Stimulated activated CD4-positive, alpha-beta T cell treated with anti-CD3 and anti-CD28 coated beads, Interleukin-12 subunit alpha, Interleukin-12 subunit beta, amount 100 ng/mL, for 48 hours (primary cell): ENCODE data around the gene SELENOF.
"Not testable (repeated sequence)": the region's sequence is repeated elsewhere in the genome, so short reads cannot be mapped to it uniquely, and the experiment has no call there.

Experiments used
- DNase-seq, 3 donors: peaks; one replicate each; pipeline ENCODE4 v3.0.0-alpha.2; 2020; ENCODE audit warnings: low read depth in 2 of 3, low spot score in 1 of 3

SELENOF gene

DNA sequence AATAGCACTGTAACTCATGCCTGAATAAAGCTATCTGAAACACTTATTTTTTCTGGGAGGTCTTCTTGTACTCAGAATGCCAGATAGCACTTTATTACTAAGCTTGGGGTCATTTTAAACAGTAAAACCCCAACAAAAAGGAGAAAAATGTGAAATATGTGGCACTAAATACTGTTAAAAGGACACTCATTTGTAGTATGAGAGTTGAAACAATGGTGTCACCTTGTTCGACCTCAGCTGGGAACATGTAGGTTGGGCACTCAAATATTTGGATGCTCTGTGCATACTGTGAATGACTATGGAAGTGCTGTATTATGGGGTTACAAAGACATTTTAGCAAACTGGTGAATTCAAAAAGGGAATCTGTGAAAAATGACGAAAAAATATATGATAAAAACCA is 53.9 kb downstream of the SELENOF start:
- no peak for DNase-seq

DNA sequence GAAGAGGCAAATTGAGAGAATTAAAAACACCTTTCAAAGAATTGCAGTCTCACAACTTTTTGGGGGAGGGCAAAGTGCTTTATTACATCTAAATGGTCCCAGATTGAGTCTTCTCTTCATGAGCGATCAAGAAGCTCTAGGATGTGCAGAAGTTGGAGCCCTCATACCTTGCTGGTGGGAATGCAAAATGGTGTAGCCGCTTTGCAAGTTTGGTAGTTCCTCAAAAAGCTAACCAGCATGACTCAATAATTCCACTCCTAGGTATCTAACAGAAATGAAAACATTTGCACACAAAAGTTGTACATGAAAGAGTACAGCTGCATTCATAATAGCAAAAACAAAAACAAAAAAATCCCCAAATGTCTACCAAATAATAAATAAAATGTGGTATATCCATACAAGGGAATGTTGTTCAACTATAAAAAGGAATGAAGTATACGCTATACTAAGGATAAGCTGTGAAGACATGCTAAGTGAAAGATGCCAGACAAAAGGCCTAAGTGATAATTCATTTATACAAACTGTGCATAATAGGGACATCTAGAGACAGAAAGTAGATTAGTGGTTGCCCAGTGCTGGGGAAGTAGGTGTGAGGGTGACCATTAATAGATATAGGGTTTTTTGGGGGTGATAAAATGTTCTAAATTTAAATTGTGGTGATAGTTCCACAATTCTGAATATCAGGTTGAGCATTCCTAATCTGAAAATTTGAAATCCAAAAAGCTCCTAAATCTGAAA is 55.2 kb downstream of the SELENOF start:
- DNase-seq: no peak

DNA sequence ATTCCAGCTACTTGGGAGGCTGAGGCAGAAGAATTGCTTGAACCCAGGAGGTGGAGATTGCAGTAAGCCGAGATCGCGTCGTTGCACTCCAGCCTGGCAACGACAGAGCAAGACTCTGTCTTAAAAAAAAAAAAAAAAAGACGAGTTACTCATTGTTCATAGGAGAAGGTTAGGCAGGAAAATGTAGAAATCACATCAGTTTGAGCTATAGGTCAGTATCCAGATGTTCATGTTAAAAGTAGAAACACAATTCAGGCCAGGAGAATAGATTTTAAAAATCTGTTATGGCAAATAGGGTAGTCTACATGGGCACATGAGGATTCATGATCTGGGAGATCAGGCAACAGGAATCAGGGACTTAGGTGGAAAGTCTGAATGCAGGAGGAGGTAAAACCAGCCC is 57.7 kb downstream of the SELENOF start:
- DNase-seq: no peak

DNA sequence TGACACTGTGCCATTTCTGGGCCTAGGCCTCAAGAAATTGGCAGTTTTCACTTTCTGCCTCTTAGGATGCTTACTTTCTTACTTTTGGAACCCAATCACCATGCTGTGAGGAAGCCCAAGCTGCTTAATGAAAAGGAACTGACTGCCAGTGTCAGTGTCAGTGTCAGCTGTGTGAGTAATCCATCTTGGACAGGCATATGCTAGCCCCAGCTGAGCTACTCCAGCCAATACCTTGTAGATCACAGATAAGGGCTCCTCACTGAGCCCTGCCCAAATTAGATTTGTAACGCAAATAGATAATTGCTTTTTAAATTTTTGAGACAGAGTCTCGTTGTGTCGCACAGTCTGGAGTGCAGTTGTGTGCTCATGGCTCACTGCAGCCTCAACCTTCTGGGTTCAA is 59.6 kb downstream of the SELENOF start:
- no peak for DNase-seq

DNA sequence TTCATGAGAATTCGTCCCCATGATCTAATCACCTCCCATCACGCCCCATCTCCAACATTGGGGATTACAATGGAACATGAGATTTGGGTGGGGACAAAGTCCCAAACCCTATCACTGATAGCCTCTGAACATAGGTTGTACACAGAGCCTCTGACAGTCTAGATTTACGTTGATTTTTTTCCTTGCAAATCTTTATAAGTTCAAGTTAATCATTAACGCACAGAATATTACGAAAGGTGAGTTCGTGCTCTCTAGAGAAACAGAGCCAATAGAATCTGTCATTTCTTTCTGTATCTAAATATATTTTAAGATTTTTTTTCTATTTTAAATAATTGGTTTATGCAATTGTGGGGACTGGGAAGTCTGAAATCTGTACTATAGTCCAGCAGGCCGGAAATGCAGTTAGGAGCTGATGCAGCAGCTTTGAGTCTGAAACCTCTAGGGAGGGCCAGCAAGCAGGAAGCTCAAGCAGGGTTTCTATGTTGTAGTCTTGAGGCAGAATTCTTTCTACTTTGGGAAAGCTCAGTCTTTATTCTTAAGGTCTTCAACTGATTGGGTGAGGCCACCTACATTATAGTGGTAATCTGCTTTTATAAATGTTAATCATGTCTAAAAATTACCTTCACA is 61.0 kb downstream of the SELENOF start:
- no peak for DNase-seq

DNA sequence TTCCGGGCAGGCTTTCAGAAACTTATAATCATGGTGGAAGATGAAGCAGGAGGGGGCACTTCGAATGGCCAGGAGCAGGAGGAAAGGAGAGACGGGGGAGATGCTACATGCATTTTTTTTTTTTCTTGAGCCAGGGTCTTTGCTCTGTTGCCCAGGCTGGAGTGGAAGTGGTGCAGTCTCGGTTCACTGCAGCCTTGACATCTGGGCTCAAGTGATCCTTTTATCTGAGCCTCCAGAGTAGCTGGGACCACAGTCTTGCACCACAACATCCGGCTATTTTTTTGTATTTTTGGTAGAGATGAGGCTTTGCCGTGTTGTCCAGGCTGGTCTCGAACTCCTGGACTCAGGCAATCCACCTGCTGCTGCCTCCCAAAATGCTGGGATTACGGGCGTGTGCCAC is 61.6 kb downstream of the SELENOF start:
- no peak for DNase-seq

DNA sequence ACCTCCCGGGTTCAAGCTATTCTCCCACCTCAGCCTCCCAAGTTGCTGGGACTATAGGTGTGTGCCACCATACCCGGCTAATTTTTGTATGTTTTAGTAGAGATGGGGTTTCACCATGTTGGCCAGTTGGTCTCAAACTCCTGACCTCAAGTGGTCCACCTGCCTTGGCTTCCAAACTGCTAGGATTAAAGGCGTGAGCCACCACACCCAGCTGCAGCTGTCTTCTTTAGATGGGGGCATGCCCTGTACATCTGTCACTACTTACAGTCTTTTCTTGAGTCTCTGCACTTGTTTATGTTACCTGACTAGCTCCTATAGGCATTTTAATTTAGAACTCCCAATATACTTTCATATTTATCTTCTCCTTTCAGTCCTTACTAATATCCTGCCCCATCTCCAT is 64.2 kb downstream of the SELENOF start:
- DNase-seq: no peak

DNA sequence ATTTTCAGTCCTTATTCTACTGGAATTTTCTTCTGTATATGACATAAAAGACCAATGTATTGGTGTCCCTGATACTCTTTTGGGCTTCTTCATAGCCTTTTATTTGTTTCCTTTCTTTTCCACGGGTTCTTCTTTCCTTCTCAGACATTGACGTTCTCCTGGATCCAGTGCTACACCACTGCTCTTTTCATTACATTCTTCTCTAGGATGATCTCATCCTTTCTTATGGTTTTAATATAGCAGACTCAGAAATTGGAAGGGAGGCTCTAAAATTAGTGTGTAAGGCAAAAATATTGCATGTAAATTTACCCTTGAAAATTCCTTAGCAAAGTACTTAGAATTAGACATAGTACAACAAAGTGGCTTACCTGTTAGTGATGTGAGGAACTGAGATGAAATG is 65.3 kb downstream of the SELENOF start:
- DNase-seq: no peak

DNA sequence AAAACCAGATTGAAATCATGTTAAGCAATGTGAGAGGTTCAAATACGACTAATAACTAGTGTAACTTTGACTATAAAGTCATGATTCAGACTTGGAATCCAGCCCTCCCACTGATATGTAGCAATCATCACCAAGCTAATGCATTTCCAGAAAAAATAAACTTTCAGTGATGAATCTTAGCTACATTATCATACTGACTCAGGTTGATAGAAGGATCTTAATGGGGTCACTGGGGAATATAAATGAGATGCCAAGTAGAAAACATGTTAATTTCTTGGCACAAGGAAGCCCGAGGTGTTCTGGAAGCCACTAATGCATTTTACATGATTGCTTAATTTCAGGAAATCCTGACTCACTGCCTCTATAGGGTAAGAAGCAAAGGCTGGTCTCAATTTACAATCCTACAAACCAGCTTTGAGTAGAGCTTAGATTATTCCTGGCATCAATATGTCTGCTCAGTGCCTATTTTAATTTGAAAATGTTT is 67.7 kb downstream of the SELENOF start:
- no peak for DNase-seq

DNA sequence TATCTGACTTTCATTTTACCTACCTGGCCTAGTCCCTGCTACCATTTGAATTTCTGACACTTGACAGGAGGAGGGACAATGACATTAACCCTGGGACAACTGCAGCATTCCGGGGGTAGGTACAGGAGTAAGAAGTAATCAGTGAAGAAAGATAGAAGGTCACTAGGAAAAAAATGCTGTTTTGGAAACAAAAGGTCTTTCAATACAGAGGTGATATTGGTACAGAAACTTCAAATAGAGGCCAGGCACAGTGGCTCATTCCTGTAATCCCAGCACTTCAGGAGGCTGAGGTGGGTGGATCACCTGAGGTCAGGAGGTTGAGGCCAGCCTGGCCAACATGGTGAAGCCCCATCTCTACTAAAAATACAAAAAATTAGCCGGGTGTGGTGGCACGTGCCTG is 68.4 kb downstream of the SELENOF start:
- no peak for DNase-seq

DNA sequence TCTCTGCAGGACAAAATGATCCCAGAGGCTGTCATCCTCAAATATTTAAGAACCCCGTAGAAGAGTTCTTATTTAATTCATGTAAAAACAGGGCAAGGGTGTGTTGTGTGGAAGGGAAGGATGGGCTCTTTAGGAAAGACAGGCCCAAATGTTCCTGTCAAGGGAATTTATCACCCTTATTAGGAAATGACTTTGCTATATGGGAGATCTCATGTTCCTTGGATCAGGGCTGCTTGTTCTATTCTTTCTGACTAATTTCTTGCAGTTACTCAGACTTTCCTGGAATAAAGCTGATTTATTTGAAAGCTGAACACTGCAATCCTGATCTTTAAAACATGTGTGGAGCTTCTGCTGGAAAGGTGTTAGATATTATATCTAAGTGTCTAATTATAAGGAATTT is 72.8 kb downstream of the SELENOF start:
- no peak for DNase-seq

DNA sequence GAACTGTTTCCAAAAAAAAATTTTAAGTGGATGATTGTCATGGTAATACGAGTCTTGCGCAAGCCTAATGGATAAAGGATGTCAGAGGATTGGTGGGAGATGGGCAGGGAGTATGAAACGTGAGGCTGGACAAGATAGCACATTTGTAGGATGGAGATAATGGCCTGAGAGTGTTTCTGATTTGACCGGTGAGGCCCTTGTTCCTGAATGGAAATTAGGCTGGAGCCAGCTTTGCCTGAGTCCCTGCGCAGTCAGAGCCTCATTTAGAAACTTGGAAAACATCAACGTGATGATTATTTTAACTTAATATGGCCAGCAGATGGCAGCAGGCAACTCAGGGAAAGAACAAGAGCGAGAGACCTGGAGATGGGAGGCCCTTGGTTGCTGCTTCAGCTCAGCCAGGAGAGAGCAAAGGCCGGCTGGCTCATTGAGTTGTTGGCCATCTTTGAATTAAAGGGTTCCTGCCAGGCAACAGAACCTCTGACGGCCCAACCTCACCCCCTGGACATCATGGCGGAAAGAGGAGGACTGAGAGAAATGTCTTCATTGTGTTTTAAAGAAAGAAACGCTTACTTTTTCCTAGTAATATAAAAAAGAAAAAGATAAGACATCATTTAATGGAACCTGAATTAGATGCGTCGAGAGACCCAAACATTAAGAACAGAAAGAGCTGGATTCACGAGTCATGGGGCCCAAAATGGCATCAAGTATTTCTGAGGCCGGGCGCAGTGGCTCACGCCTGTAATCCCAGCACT is 80.3 kb downstream of the SELENOF start:
- DNase-seq: peak; percentile 18 to 57 (median 21)

DNA sequence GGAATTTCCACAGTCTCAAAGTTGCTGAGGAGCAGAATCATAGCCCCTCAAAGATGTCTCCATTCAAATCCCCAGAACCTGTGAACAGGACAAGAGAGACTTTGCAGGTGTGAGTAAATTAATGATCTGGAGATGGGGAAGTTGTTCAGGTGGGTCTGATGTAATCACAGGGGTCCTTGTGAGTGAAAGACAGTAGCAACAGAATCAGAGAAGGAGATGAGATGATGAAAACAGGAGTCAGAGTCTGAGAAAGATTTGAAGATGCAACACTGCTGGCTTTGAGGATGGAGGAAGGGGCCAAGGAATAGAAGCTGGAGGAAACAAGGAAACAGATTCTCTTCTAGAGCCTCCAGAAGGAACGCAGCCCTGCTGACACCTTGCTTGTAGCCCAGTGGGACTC is 81.5 kb downstream of the SELENOF start:
- no peak for DNase-seq

DNA sequence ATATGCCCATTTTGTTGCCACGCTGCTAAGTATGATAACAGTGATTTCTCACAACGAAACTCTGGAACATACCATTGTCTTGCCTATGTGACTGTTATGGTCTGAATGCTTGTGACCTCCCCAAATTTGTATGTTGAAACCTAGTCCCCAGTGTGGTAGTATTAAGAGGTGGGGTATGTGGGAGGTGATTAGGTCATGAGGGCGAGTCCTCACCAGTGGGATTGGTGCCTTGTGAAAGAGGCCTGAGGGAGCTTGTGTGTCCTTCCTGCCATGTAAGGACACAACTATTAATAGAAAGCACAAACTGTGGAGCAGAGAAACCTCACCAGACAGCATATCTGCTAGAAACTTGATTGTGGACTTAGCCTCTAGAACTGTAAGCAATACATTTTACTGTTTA is 84.6 kb downstream of the SELENOF start:
- DNase-seq: no peak

DNA sequence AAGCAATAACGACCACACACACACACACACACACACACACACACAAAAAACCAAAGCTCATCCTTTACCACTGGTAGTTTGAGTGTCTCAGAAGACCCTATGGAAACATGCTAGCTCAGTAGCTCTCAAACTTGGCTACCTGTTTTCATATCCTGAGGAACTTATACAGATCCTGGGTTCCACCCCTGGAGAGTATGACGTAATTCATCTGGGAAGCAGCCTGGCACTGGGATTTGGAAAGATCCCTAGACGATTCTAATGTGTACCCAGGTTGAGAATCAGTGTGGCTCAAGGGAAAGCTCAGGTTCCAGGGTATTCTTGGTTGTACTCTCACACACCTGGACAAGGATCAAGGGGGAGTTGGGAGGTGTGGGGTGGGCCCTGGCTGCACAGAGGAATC is 85.9 kb downstream of the SELENOF start:
- no peak for DNase-seq

DNA sequence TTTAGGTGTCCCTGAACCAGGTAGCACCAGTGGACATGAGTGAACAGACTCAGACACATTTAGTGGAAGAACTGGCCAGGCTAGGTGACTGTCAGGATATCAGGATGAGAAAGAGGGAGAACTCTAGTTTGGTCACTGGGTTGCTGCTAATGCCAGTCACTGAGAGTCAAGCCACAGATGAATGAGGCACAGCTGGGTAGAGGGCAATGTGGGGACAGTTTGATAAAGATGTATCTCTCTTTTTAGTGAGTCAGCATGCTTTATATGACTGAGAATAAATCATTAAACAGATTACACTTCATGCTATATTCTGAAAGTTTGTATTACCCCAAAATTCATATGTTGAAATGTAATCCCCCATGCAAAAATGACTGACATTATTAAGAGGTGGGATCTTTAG is 87.1 kb downstream of the SELENOF start:
- no peak for DNase-seq

DNA sequence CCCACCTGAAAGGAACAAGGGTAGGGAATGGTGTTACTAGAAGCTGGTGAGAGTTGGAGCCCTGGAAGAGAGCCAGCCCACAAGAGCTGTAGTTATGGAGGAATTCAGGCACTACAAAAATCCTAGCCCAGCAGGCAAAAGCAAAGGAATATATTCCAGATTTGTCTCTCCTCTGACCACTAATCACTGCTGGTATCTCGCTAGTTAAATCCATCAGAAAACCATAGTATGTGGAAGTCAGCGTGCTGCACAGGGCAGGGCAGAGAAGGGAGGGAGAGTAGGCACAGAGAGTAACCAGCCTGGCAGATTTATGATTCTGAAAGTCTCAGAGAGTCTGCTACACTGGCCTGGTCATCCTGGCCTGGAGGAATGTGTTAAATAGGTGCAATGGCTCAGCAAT is 88.6 kb downstream of the SELENOF start:
- no peak for DNase-seq

DNA sequence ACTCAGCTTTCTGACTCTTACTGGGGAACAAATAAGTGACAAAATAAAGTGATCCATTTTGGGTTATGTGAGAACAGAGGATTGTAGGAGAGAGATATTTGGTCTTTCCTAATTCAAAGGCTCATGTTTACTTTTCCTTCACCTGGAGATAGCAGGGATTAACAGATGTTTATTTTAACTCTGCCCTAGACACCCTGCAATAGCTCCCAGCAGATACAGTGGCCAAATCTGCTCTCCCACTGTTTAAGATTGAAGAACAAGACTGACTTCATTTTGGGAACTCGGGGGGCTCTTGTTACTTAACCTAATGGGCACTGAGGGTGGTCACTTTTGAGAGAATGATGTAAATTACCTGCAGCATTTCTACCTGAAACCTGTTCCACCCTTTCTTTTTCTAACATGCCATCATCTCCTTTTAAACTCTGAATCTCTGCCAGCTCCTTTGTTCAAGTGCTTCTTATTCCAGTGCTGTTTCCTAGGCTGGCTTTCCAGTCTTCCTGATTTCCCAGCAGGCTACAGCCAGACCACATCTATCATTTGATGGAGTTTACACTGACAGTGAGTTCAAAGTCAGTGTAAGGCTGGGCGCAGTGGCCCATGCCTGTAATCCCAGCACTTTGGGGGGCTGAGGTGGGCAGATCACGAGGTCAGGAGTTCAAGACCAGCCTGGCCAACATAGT is 90.0 kb downstream of the SELENOF start:
- DNase-seq: no peak

DNA sequence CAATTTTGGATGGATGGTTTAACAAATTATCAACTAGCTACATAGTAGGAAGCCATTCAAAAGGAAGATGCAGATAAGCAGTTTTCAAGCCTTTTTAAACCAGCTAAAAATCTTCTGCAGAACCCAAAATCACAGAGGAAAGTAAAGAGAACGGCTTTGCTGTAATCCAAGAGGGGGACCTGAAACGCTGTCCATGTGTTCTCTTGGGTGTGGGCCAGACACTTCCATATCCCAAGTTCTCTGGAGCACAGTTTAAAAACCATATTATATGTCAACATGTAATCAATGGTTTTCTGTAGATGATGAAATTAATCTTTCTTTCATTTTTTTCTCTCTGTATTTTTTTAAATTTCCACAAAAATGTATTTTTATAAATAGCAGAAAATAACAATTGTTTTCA is 90.5 kb downstream of the SELENOF start:
- no peak for DNase-seq

DNA sequence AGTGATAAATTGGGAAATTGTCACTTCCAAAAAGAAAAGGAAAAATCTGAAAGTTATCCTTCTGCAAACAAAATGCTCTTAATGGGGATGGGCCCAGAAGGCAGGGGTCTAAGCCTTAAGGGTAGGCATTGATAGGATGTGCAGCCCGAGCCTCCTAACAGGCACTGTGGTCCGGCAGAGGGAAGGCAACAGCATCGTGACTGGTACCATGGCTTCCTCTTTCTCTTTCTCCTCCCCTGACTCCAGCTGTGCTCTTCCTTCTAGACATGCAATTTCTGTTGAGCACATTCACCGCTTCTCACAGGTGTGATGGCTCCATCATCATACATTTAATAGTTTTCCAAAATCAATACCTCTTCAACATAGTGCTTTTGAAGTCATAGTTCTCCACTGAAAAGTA is 91.5 kb downstream of the SELENOF start:
- no peak for DNase-seq

DNA sequence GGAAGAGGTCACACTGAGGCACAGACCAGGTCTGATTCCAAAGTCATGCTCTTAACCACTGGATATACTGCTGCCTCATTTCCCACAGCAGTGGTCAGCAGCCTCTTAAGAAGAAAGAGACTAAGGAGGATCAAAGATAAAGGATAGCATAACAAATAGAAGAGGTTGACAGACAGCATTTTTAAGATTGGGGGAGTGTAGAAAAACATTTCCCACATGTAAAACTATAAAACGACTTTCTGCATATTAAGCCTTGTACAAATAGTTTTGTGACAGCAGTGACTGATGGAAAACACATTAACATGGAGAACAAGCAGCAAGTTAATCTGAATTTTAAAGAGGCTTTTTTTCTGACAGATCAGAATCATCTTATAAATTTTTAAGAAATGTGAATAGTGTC is 92.0 kb downstream of the SELENOF start:
- DNase-seq: no peak

DNA sequence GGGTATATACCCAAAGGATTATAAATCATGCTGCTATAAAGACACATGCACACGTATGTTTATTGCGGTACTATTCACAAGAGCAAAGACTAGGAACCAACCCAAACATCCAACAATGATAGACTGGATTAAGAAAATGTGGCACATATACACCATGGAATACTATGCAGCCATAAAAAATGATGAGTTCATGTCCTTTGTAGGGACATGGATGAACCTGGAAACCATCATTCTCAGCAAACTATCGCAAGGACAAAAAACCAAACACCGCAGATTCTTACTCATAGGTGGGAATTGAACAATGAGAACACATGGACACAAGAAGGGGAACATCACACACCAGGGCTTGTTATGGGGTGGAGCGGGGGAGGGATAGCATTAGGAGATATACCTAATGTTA is 94.0 kb downstream of the SELENOF start:
- not testable (repeated sequence) for DNase-seq
